HL-60 (cell line): Measurements from ENCODE around the gene TRPC4AP.

Experiments
- DNase-seq, 2 experiments: peaks; one replicate each; pipeline ENCODE4 v3.0.0-alpha.2; 2010 to 2020; ENCODE audit warnings: low read depth in 1 of 2, low spot score in 1 of 2
- H3K27ac ChIP-seq: fragments of 250-450 bp; sonication (Bioruptor Pico); replicated peaks from 2 replicates; pipeline ENCODE4 v1.5.1; 2020; ENCODE audit warnings: mild to moderate bottlenecking, moderate library complexity
- H3K27me3 ChIP-seq: fragments of 250-450 bp; sonication (Bioruptor Pico); 2 replicates; pipeline ENCODE4 v1.5.1; 2021; ENCODE audit warnings: mild to moderate bottlenecking, moderate library complexity; ENCODE audit not compliant: insufficient read depth, poor library complexity, severe bottlenecking
- H3K4me3 ChIP-seq: replicated peaks from 2 replicates; pipeline ENCODE4 v1.5.1; 2011; ENCODE audit warnings: mild to moderate bottlenecking, control low read depth, low read length; ENCODE audit not compliant: insufficient read depth
- GABPA ChIP-seq: IDR thresholded peaks from 2 replicates; pipeline ENCODE4 v1.6.1; 2012; ENCODE audit warnings: low read depth
- POLR2AphosphoS5 ChIP-seq: IDR thresholded peaks from 2 replicates; pipeline ENCODE4 v1.6.1; 2012; ENCODE audit warnings: low read depth
- SPI1 ChIP-seq: IDR thresholded peaks from 2 replicates; pipeline ENCODE4 v1.6.1; 2012; ENCODE audit warnings: low read depth, mild to moderate bottlenecking, borderline replicate concordance
- TF ChIP-seq, protein P1 (sequence below): IDR thresholded peaks from 2 replicates; pipeline ENCODE4 v1.6.1; 2012; ENCODE audit warnings: low read depth; ENCODE audit not compliant: insufficient replicate concordance
- TF ChIP-seq, protein P2 (sequence below): IDR thresholded peaks from one replicate; pipeline ENCODE4 v1.5.1; 2011; ENCODE audit warnings: low read length, control low read depth, inconsistent platforms; ENCODE audit not compliant: insufficient read depth

Gene TRPC4AP

GRCh38 chr20:35134472-35134871 lies 41.9 kb upstream of the TRPC4AP start:
- H3K27ac ChIP-seq = no peak overlapping the region
- H3K4me3 ChIP-seq = no peak overlapping the region
- DNase-seq = no peak
- H3K27me3 ChIP-seq = no peaks in the 10 kb centered on the region
- TF ChIP-seq GABPA = no peak
- TF ChIP-seq SPI1 = no peak
- TF ChIP-seq POLR2AphosphoS5 = no peak
- TF ChIP-seq, protein P1, sequence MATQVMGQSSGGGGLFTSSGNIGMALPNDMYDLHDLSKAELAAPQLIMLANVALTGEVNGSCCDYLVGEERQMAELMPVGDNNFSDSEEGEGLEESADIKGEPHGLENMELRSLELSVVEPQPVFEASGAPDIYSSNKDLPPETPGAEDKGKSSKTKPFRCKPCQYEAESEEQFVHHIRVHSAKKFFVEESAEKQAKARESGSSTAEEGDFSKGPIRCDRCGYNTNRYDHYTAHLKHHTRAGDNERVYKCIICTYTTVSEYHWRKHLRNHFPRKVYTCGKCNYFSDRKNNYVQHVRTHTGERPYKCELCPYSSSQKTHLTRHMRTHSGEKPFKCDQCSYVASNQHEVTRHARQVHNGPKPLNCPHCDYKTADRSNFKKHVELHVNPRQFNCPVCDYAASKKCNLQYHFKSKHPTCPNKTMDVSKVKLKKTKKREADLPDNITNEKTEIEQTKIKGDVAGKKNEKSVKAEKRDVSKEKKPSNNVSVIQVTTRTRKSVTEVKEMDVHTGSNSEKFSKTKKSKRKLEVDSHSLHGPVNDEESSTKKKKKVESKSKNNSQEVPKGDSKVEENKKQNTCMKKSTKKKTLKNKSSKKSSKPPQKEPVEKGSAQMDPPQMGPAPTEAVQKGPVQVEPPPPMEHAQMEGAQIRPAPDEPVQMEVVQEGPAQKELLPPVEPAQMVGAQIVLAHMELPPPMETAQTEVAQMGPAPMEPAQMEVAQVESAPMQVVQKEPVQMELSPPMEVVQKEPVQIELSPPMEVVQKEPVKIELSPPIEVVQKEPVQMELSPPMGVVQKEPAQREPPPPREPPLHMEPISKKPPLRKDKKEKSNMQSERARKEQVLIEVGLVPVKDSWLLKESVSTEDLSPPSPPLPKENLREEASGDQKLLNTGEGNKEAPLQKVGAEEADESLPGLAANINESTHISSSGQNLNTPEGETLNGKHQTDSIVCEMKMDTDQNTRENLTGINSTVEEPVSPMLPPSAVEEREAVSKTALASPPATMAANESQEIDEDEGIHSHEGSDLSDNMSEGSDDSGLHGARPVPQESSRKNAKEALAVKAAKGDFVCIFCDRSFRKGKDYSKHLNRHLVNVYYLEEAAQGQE = no peak
- TF ChIP-seq, protein P2, sequence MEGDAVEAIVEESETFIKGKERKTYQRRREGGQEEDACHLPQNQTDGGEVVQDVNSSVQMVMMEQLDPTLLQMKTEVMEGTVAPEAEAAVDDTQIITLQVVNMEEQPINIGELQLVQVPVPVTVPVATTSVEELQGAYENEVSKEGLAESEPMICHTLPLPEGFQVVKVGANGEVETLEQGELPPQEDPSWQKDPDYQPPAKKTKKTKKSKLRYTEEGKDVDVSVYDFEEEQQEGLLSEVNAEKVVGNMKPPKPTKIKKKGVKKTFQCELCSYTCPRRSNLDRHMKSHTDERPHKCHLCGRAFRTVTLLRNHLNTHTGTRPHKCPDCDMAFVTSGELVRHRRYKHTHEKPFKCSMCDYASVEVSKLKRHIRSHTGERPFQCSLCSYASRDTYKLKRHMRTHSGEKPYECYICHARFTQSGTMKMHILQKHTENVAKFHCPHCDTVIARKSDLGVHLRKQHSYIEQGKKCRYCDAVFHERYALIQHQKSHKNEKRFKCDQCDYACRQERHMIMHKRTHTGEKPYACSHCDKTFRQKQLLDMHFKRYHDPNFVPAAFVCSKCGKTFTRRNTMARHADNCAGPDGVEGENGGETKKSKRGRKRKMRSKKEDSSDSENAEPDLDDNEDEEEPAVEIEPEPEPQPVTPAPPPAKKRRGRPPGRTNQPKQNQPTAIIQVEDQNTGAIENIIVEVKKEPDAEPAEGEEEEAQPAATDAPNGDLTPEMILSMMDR = no peak

GRCh38 chr20:35133735-35134134 lies 41.1 kb upstream of the TRPC4AP start:
- TF ChIP-seq GABPA = no peak
- TF ChIP-seq, protein P2 = no peak
- TF ChIP-seq POLR2AphosphoS5 = no peak
- TF ChIP-seq, protein P1 = no peak
- TF ChIP-seq SPI1 = no peak
- Histone ChIP-seq H3K27ac (no peak overlapping the region), H3K27me3 (no peaks in the 10 kb centered on the region), H3K4me3 (no peak overlapping the region)
- DNase-seq = no peak

DNA sequence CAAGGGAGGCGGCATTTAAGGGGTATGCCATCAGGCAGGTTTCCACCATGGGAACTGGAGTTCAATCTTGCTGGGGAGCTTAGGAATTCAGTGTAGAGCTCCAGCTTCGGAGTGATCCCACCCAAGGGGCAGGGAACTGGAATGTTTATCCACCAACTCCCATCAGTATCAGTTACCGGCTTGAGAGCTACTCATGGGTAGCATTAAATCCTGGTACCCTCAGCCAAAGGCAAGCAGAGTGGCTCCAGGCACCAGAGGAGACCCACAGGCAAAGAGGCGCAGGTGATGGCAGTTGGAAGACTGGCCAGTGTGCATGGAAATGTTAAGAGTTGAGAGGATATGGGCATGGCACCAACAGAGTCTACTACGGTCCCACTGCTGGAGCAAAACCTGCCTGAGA lies 40.4 kb upstream of the TRPC4AP start:
- DNase-seq = no peak
- Histone ChIP-seq H3K27ac (no peak overlapping the region), H3K27me3 (no peaks in the 10 kb centered on the region), H3K4me3 (no peak overlapping the region)
- TF ChIP-seq GABPA = no peak
- TF ChIP-seq, protein P1 = no peak
- no peak for TF ChIP-seq SPI1
- TF ChIP-seq POLR2AphosphoS5 = no peak
- TF ChIP-seq, protein P2 = no peak
